Neural cell (in vitro differentiated cells): ENCODE data around the gene CPZ.

Experiments used
- CTCF ChIP-seq: fragments of 450-650 bp; IDR thresholded peaks from 2 replicates; pipeline ENCODE4 v1.5.1; 2014; ENCODE audit warnings: antibody characterized with exemption, mild to moderate bottlenecking, moderate library complexity; ENCODE audit not compliant: poor library complexity, severe bottlenecking
- REST ChIP-seq: IDR thresholded peaks from 2 replicates; pipeline ENCODE4 v1.6.1; 2012; ENCODE audit warnings: borderline replicate concordance

GRCh38 chr4:8595237-8596087 lies 2.9 kb downstream of the CPZ start:
- TF ChIP-seq REST: no peak
- no peak for TF ChIP-seq CTCF
